NCI-H2227 (cell line): ENCODE data around the gene ALPK3.

Experiments
- DNase-seq: peaks from one replicate; lab custom pipeline; 2025; ENCODE audit not compliant: unreplicated experiment; lab: John Stamatoyannopoulos, UW

The ALPK3 gene

GRCh38 chr15:84797212-84797611 is 19.9 kb upstream of the ALPK3 start:
- DNase-seq, result no peak

- no peak for DNase-seq
These were observed 19.4 kb upstream of the ALPK3 start for GRCh38 chr15:84797801-84798200.

- DNase-seq, result no peak
These were observed 18.7 kb upstream of the ALPK3 start for GRCh38 chr15:84798436-84798946.

- DNase-seq, result no peak
These were observed 17.5 kb upstream of the ALPK3 start for GRCh38 chr15:84799511-84800187.

GRCh38 chr15:84800365-84800806 is 16.8 kb upstream of the ALPK3 start:
- DNase-seq, result no peak

- DNase-seq, result no peak
These were observed 12.9 kb upstream of the ALPK3 start for GRCh38 chr15:84804005-84804900.

GRCh38 chr15:84805221-84805620 is 11.9 kb upstream of the ALPK3 start:
- no peak for DNase-seq

- DNase-seq, result no peak
These were observed 9.9 kb upstream of the ALPK3 start for GRCh38 chr15:84807228-84807627.

GRCh38 chr15:84810073-84810840 is 6.9 kb upstream of the ALPK3 start:
- DNase-seq, result peak; percentile 6

- DNase-seq, result no peak
These were observed 6.0 kb upstream of the ALPK3 start for GRCh38 chr15:84811151-84811550.

- no peak for DNase-seq
These were observed 5.3 kb upstream of the ALPK3 start for GRCh38 chr15:84811828-84812227.

GRCh38 chr15:84812842-84813241 is 4.3 kb upstream of the ALPK3 start:
- no peak for DNase-seq

- no peak for DNase-seq
These were observed 3.7 kb upstream of the ALPK3 start for GRCh38 chr15:84813435-84813834.

- DNase-seq, result no peak
These were observed 3.2 kb upstream of the ALPK3 start for GRCh38 chr15:84813931-84814330.

GRCh38 chr15:84814916-84815315 is 2.2 kb upstream of the ALPK3 start:
- no peak for DNase-seq

- DNase-seq, result no peak
These were observed 418 bp downstream of the ALPK3 start for GRCh38 chr15:84817466-84818081.

- no peak for DNase-seq
These were observed 1.3 kb downstream of the ALPK3 start for GRCh38 chr15:84818261-84819131.

GRCh38 chr15:84819291-84819768 is 2.2 kb downstream of the ALPK3 start:
- no peak for DNase-seq

- DNase-seq, result no peak
These were observed 2.6 kb downstream of the ALPK3 start for GRCh38 chr15:84819791-84820190.

GRCh38 chr15:84821501-84822021 is 4.4 kb downstream of the ALPK3 start:
- DNase-seq, result no peak
